Skeletal muscle satellite cell (primary cell): Measurements from ENCODE around the gene ASMTL.

Experiments used
- H3K27me3 ChIP-seq: 2 replicates; pipeline ENCODE4 v1.7.0; 2013; ENCODE audit warnings: low read length; ENCODE audit not compliant: control insufficient read depth, insufficient read depth
- H3K36me3 ChIP-seq: 2 replicates; pipeline ENCODE4 v1.7.0; 2013; ENCODE audit warnings: mild to moderate bottlenecking, control low read depth, low read length; ENCODE audit not compliant: insufficient read depth
- H3K4me1 ChIP-seq: 2 replicates; pipeline ENCODE4 v1.7.0; 2013; ENCODE audit warnings: low read length; ENCODE audit not compliant: control insufficient read depth, insufficient read depth
- H3K4me2 ChIP-seq: 2 replicates; pipeline ENCODE4 v1.7.0; 2013; ENCODE audit warnings: mild to moderate bottlenecking, low read length
- H3K4me3 ChIP-seq: 2 replicates; pipeline ENCODE4 v1.7.0; 2013; ENCODE audit warnings: low read length
- H3K9ac ChIP-seq: 2 replicates; pipeline ENCODE4 v1.7.0; 2013; ENCODE audit warnings: mild to moderate bottlenecking, low read depth, low read length, moderate library complexity
- H3K9me3 ChIP-seq: replicated peaks from 2 replicates; pipeline ENCODE4 v1.7.0; 2013; ENCODE audit warnings: mild to moderate bottlenecking, control low read depth, low read length

ASMTL gene

GRCh38 chrX:1395646-1396216 is 57.0 kb downstream of the ASMTL start:
- Histone ChIP-seq H3K9ac (peak overlapping the region; percentile 100), H3K4me3 (no peak overlapping the region), H3K4me1 (peaks cover 24% of the 10 kb centered on the region), H3K9me3 (no peaks in the 10 kb centered on the region), H3K4me2 (peak overlapping the region; percentile 88), H3K36me3 (peaks cover 16% of the 10 kb centered on the region), H3K27me3 (no peaks in the 10 kb centered on the region)

- H3K4me1 ChIP-seq, result peaks cover 24% of the 10 kb centered on the region
- peak overlapping the region; percentile 100 for H3K9ac ChIP-seq
- H3K27me3 ChIP-seq, result no peaks in the 10 kb centered on the region
- H3K36me3 ChIP-seq, result peaks cover 21% of the 10 kb centered on the region
- peak overlapping the region; percentile 88 for H3K4me2 ChIP-seq
- peak overlapping the region; percentile 100 for H3K4me3 ChIP-seq
- no peaks in the 10 kb centered on the region for H3K9me3 ChIP-seq
Measured at GRCh38 chrX:1394731-1395501, 57.8 kb downstream of the ASMTL start.

- Histone ChIP-seq H3K4me3 (peak overlapping the region; percentile 100), H3K9me3 (no peaks in the 10 kb centered on the region), H3K4me2 (peak overlapping the region; percentile 88), H3K27me3 (no peaks in the 10 kb centered on the region), H3K36me3 (peaks cover 29% of the 10 kb centered on the region), H3K9ac (peak overlapping the region; percentile 100), H3K4me1 (peaks cover 24% of the 10 kb centered on the region)
Measured at GRCh38 chrX:1393871-1394615, 58.7 kb downstream of the ASMTL start.

- peaks cover 24% of the 10 kb centered on the region for H3K4me1 ChIP-seq
- H3K4me3 ChIP-seq, result peak overlapping the region; percentile 100
- peaks cover 44% of the 10 kb centered on the region for H3K36me3 ChIP-seq
- no peaks in the 10 kb centered on the region for H3K9me3 ChIP-seq
- H3K4me2 ChIP-seq, result peak overlapping the region; percentile 88
- no peaks in the 10 kb centered on the region for H3K27me3 ChIP-seq
- H3K9ac ChIP-seq, result peak overlapping the region; percentile 100
Measured at GRCh38 chrX:1392376-1393068, 60.2 kb downstream of the ASMTL start.

- H3K9me3 ChIP-seq, result no peaks in the 10 kb centered on the region
- peak within 1 kb of the TSS; percentile 100 for H3K9ac ChIP-seq
- peaks cover 24% of the 10 kb centered on the region for H3K4me1 ChIP-seq
- no peaks in the 10 kb centered on the region for H3K27me3 ChIP-seq
- peaks cover 51% of the 10 kb centered on the region for H3K36me3 ChIP-seq
- H3K4me3 ChIP-seq, result peak within 1 kb of the TSS; percentile 100
- H3K4me2 ChIP-seq, result peak within 1 kb of the TSS; percentile 99
Measured at GRCh38 chrX:1391707-1392375, 60.9 kb downstream of the ASMTL start, which contains the start of gene SLC25A6. TSS of gene SLC25A6 (minus strand) at chrX:1392113. CDS start at chrX:1392009, 104 bp downstream.

GRCh38 chrX:1391370-1391706 is 61.4 kb downstream of the ASMTL start:
- H3K36me3 ChIP-seq, result peaks cover 56% of the 10 kb centered on the region
- no peaks in the 10 kb centered on the region for H3K9me3 ChIP-seq
- H3K4me3 ChIP-seq, result peak overlapping the region; percentile 100
- H3K27me3 ChIP-seq, result no peaks in the 10 kb centered on the region
- H3K4me2 ChIP-seq, result peak overlapping the region; percentile 99
- H3K9ac ChIP-seq, result peak overlapping the region; percentile 100
- H3K4me1 ChIP-seq, result peaks cover 24% of the 10 kb centered on the region

- Histone ChIP-seq H3K4me3 (peak overlapping the region; percentile 100), H3K4me1 (peaks cover 24% of the 10 kb centered on the region), H3K36me3 (peaks cover 62% of the 10 kb centered on the region)
Measured at GRCh38 chrX:1390621-1391369, 61.9 kb downstream of the ASMTL start.

GRCh38 chrX:1389993-1390285 is 62.8 kb downstream of the ASMTL start:
- Histone ChIP-seq H3K27me3 (no peaks in the 10 kb centered on the region), H3K4me2 (peak overlapping the region; percentile 99), H3K4me3 (no peak overlapping the region), H3K4me1 (peaks cover 16% of the 10 kb centered on the region), H3K9ac (no peak overlapping the region), H3K9me3 (no peaks in the 10 kb centered on the region), H3K36me3 (peaks cover 67% of the 10 kb centered on the region)

More at GRCh38 chrX:1390621-1391369, 61.9 kb downstream of the ASMTL start:
- Histone ChIP-seq H3K27me3 (no peaks in the 10 kb centered on the region), H3K9ac (peak overlapping the region; percentile 100), H3K9me3 (no peaks in the 10 kb centered on the region), H3K4me2 (peak overlapping the region; percentile 99)

GRCh38 chrX:1389181-1389992 is 63.3 kb downstream of the ASMTL start:
- Histone ChIP-seq H3K9me3 (no peaks in the 10 kb centered on the region), H3K27me3 (no peaks in the 10 kb centered on the region), H3K36me3 (peaks cover 71% of the 10 kb centered on the region), H3K4me1 (peaks cover 10% of the 10 kb centered on the region), H3K9ac (no peak overlapping the region), H3K4me3 (no peak overlapping the region), H3K4me2 (peak overlapping the region; percentile 99)

- no peak overlapping the region for H3K9ac ChIP-seq
- H3K4me1 ChIP-seq, result peaks cover 5% of the 10 kb centered on the region
- no peaks in the 10 kb centered on the region for H3K9me3 ChIP-seq
- H3K4me2 ChIP-seq, result peak overlapping the region; percentile 20
- no peak overlapping the region for H3K4me3 ChIP-seq
- H3K36me3 ChIP-seq, result peaks cover 77% of the 10 kb centered on the region
- no peaks in the 10 kb centered on the region for H3K27me3 ChIP-seq
Measured at GRCh38 chrX:1388651-1389050, 64.1 kb downstream of the ASMTL start.
